ENCODE measurements around the gene CPNE2.
"Not testable (repeated sequence)": the region's sequence is repeated elsewhere in the genome, so short reads cannot be mapped to it uniquely, and the experiment has no call there.

The CPNE2 gene

DNA sequence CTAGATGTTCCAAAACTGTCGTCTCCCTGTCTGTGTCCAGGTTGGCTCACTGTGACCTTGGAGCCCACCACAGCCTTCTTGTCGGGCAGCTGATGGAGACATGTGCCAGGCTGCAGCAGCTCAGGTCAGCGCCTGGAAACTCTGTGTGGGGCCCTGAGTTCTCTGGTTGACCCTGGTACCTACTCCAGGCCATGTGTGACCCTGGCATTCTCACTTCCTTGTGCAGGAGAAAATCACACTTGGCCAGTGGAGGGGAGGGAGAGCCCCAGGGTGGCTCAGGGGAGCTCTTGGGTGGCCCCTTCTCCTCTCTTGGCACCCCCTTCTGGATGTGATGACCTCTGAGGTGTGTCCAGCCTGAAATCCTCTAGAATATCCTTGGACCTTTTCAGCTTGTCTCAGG, 25.0 kb upstream of the CPNE2 start:
- no peak for DNase-seq
- intact Hi-C loops (cut with DNase I), result no loop called here

DNA sequence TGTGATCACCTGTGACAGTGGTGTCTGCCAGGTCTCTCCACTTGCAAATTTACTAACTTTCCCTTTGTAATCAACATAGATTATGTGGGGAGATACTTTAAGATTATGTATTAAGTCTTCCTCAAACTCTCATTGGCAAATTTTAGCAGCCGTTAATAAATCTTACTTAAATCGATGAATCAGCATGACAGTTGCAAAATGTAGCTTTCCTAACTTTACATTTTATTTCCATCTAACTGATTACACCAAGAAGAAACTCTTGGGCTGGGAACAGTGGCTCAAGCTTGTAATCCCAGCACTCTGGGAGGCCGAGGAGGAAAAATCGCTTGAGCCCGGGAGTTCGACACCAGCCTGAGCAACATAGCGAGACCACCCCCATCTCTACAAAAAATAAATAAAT, 23.3 kb upstream of the CPNE2 start:
- DNase-seq, result no peak
- intact Hi-C loops (cut with DNase I), result no loop called here

DNA sequence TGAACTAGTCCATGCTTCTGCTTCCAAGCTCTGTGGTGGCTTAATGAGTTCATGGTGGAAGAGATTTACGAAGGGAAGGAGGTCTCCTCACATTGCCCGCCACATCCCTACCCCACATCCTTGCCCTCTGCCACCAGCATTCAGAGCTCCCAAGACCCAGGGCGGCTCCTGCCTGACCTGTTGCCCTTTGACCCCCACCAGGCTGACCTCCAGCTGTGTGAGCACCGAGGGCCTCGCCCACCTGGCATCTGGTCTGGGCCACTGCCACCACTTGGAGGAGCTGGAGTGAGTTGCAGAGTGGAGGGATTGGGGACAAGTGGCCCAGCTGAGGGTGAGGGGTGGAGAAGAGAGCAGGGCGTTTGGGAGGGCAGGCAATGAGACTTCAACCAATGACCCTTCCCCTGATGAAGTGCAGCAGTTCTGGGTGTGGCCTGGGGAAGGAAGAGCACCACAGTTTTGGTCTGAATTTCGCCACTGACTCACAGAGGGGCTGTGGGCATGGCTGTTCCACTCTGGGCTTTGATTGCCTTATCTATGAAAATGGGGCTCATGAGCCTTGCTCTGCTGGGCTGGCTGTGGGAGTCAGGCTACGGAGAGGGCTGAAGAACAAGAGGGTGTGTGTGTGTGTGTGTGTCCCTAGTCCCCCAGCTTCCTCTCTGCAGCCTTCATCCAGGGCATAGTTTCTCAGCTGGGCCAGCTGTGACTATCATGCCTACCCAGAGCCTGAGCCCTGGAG, 22.6 kb upstream of the CPNE2 start:
- intact Hi-C loops (cut with DNase I), result no loop called here
- no peak for DNase-seq

DNA sequence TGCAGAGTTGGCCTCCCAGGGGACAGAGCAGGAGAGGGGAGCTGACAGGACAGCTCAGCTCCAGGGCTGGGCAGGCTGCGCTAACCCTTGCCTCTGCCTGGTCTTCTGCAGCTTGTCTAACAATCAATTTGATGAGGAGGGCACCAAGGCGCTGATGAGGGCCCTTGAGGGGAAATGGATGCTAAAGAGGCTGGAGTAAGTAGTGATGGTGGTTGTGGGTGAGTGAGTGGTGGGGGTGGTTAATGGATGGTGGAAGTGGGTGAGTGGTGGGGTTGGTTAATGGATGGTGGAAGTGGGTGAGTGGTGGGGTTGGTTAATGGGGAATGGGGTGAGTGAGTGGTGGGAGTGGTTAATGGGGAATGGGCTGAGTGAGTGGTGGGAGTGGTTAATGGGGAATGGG, 22.0 kb upstream of the CPNE2 start:
- intact Hi-C loops (cut with DNase I), result no loop called here
- DNase-seq, result no peak

DNA sequence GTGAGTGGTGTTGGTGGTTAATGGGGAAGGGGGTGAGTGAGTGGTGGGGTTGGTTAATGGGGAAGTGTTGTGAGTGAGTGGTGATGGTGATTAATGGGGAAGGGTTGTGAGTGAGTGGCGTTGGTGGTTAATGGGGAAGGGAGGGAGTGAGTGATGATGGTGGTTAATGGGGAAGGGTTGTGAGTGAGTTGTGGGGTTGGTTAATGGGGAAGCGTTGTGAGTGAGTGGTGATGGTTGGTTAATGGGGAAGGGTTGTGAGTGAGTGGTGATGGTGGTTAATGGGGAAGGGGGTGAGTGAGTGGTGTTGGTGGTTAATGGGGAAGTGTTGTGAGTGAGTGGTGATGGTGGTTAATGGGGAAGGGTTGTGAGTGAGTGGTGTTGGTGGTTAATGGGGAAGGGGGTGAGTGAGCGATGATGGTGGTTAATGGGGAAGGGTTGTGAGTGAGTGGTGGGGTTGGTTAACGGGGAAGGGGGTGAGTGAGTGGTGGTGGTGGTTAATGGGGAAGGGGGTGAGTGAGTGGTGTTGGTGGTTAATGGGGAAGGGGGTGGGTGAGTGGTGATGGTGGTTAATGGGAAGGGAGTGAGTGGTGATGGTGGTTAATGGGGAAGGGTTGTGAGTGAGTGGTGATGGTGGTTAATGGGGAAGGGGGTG, 21.2 kb upstream of the CPNE2 start:
- intact Hi-C loops (cut with DNase I); DNase-seq: not testable (repeated sequence)

DNA sequence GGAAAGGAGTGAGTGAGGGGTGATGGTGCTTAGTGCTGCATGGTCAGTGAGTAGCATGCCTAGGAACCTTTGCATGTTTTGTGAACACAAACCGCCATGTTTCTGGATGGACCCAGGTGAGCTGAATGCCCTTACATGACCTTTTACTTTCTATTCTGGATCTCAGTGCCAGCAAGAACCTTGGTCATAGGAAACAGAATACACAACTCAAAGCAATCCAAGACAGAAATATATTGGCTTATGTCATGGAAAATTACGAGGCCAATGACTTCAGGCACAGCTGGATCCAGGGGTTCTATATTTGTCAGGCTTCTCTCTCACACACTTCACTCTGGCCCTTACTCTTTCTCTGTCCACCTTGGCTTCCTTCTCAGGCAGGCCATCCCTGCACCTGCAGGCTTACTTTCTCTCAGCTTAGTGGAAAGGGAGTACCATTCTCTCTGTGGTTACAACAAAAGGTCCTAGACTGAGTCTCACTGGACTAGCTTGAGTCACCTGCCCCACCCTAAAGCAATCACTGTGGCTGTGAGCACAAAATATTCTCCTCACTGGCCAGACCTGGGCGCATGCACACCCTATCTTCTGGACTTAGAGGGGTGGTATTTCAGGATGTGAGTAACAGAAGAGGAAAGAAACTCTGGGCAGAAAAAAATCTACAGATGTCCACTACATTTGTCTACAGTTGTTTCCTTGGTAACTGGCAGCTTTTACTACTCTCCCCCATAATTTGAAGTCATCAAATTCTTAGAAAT, 20.4 kb upstream of the CPNE2 start:
- DNase-seq, result no peak
- intact Hi-C loops (cut with DNase I), result no loop called here

DNA sequence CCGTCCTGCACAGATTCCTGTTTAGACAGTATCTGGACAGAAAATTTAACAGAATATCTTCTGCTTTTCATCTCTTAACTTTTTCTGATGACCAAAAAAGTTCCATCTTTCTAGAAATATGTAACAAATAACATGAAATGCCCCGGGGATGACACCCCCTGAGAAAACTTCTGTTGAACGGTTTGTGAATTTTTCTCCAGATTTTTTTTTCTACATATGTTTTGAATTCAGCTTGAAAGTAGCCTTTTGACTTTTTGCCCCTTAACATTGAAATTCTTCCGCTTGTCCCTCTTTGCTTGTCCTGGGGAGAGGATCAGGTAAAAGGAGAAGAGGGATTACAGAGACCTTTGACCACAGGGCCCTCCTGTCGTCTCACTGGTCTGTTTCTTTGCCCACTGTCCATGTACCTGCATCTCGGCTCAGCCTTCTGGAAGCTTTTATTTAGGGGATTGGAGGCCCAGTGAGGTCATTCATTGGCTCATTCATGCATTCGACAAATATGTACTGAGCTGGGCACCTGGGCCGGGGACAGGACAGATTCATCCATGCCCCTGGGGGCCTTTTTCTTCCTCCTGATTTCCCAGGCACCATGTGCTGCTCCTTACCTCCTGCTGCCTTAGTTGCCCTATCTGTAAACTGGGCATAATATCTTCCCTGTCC, 19.6 kb upstream of the CPNE2 start:
- intact Hi-C loops (cut with DNase I), result no loop called here
- DNase-seq, result no peak

DNA sequence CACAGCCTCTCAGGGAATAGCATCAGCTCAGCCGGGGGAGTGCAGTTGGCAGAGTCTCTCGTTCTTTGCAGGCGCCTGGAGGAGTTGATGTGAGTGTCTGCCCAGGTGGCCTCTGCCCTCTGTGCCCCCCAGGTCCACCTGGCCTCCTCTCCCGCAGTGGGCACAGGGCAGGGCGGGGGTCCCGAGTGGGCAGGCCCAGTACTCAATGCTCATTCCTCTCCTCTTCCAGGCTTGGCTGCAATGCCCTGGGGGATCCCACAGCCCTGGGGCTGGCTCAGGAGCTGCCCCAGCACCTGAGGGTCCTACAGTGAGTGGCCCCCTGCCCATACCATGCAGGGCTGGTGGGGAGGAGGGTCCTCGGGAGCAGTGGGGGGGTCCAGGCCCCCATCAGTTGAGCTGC, 14.7 kb upstream of the CPNE2 start:
- DNase-seq, result no peak
- intact Hi-C loops (cut with DNase I), result no loop called here

DNA sequence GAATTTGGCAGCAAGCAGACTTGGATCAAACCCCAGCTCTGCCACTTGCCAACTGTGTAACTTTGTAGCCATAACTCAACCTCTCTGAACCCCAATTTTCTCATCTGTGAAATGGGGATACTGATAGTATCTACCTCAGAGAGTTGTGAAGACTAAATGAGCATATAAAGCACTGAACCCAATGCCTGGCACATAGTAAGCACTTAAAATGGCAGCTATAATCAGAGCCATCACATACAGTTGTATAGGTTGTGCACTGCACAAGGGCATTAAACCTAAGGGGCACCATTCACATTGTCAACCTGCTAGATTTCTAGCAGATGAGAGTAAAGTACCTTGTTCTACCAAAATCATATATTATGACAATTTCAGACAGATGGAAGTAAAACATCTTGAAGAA, 10.6 kb upstream of the CPNE2 start:
- no peak for DNase-seq
- intact Hi-C loops (cut with DNase I), result no loop called here

DNA sequence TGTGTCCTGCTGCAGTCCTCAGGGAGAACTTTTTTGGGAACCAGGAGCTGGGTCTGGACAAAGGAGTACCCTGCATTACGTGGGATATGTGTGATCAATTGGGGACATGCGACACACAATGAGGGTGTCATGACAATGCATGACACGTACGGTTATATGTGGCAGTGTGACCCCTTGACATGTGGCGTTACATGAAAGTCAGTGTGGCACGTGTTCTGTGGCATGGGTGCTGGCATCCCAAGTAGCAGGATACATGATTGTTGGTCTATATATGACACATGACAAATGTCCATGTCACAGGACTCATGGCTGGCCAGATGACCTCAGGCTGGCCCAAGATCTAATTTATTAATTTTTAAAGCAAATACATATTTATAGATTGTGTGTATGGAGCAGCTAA, 9.7 kb upstream of the CPNE2 start:
- intact Hi-C loops (cut with DNase I), result no loop called here
- no peak for DNase-seq

DNA sequence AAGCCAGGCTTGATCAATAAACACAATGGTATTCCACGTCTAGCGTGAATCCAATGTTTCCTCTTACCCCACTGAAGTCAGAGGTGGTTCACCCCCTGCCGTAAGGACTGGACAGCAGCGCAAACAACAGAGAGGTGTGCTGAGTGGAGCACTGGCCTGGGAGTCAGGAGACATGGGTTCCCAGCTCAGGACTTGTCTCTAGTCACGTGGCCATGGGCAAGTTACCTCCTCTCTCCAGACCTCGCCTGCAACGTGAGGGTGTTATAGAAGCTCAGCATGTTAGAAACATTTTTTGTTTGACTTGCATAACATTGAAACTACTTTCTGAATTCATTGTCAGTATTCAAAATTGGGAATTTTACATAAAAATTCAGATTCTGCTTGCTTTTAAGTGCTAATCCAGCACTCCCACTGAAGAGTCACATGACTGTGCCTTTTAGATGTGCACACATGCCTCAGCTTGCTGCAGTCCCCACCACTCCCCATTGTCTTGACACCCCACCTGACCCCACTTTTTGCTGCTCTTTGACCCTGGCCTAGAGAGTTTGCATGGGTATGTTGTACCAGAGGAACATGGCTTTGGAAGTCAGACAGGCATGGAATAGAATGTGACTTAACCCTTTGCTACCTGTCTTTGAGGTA, 8.8 kb upstream of the CPNE2 start:
- DNase-seq, result no peak
- intact Hi-C loops (cut with DNase I), result loop anchor here (1.0 kb wide), 1 partner anchor 85 kb away; no protein-coding TSS in a partner anchor

DNA sequence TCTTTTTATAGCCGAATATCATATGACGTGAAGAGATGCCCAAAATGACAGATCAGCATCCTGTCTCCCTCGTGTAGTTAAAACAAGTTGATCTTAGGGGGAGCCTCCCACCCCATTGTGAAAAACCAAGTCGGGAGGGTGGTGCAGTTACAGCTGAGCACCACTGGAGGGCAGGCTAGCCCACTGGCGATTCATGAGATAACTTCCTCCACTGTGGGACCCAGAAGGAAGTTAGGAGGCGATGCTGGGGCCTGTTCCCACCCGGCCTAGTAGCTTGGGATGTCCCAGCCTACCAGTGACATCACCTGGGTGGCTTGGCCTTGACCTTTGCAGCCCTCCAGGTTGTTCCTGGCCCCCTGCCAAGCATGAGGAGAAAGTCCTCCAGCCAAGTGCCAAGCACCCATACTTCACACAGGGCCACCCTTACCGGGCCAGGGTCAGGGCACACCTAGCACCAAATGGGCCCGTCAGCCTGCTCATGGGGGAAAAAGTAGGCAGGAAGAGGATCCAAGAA, 8.1 kb upstream of the CPNE2 start:
- intact Hi-C loops (cut with DNase I), result loop anchor here (1.0 kb wide), 1 partner anchor 84 kb away; no protein-coding TSS in a partner anchor
- DNase-seq, result peak; percentile 52 to 96 (median 75)

DNA sequence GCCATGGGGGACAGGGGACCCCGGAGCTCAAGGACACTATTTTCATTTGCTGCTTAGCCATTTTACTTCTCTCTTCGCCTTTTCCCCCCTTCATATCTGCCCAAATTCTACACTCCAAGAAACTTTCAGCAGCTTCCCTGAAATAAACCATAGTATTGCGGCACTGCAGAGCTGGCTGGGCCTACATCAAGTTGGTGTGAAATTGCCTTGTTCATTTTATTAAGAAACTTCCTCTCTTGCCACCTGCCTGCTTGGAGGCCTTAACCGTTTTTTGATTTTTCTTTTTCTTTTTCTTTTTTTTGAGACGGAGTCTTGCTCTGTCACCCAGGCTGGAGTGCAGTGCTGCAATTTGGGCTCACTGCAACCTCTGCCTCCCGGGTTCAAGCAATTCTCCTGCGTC, 7.4 kb upstream of the CPNE2 start:
- intact Hi-C loops (cut with DNase I), result loop anchor here (1.0 kb wide), 1 partner anchor 83 kb away; no protein-coding TSS in a partner anchor

DNA sequence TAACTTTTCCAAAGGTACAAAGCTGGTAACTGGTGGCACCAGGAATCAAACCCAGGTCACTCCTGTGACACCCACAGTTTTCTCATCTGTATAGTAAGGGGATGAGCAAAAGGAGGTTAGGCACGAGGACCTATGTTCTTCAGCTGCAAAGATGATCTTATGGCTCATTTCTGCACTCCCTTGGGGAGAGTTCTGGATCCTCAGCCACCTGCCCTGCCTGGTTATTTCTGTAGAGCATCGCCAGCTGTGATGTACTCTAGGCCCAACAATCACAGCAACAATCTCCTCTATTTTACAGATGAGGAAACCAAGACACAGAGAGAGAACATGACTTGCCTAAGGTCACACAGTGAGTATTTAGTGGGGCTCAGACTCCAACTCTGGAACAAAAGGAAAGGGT, 5.4 kb upstream of the CPNE2 start:
- DNase-seq, result no peak
- intact Hi-C loops (cut with DNase I), result no loop called here

More for the DNA sequence above, 7.4 kb upstream of the CPNE2 start:
- no peak for DNase-seq

DNA sequence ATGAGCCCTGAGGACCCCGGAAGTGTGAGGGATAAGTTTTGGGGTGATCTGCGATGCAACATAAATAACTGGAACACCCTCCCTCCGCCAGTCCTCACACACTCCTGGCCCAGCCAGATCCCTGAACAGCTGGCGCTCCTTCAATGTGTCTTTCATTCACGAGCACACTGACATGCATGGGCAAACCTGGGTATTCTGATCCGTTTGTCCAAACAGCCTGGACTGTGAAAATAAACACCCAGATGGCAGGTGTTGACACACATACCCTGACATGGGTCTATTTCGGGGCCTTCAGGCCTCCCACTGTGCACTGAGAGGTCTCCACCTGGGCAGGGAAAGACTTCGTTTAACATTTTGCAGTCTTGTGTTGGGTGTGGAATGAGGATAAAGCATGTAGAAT, 3.0 kb upstream of the CPNE2 start:
- intact Hi-C loops (cut with DNase I), result no loop called here
- no peak for DNase-seq

DNA sequence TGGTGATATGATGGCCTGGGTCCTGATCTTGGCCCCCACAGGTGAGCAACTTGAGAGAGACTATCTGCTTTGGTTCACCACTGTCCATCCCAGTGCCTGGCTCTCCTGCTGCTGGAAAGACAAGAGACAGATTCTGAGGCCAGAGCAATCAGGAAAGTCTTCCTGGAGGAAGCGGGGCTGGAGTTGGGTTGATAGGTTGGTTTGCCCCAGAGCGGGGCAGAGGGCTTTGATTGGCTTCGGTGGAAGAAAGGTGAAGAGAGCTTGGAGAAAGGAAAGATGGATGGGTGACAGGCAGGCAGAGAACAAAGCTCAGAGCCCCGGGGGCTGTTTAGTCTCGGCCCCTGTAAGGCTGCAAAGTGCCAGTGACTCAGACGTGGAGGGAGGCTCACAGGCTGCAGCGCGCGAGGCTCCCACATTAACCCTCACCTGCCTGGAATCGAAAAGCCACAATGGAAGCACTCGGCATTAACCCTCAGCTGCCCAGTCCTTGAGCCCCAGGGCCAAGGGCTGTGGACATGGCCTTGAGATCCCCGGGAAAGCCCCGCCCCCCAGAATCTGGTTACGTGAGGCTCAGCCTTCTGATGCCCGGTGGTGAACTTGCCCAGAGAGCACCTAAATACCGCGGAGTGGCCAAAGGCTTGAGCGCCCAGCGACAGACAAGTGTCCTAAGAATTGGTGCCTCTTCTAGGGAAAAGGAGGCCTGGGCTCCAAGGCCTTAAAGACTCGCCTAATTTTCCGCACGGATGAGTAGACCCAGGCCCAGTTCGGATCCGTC, 996 bp upstream of the CPNE2 start:
- peak in 2 of 10 donors; percentile 35 to 89 for DNase-seq
- intact Hi-C loops (cut with DNase I), result loop anchor here (5.0 kb wide), 2 partner anchors 96 to 326 kb away; partner anchors contain the start of genes PSME3IP1 and RSPRY1

DNA sequence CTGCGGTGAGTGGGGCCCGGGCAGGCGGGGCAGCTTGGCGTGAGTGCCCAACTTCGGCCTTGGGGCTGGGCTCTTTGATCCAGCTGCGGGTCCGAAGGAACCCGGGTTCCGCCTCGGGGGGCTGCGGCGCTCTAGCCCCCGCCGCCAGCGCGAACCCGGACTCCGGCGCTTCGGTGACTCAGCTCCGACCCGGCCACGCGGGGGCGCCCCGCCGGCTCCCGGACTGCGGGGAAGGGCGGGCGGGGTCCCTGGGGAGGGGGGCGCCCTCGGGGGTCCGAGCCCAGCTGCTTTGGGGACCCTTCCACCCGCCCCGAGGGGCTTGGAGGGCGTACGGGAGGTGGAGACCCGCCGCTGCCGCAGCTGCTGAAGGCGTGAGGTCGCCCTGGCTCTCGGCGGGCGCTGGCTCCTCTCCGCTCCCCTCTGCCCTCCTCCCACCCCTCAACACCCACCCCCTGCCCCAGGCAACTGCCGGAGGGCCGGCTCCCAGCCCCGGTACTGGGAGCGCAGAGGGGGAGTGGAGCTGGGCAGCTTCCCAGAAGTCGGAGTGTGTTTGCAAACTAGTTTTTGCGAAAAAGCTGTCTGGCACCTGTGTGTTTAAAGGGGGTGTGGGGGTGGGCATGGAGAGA, 516 bp downstream of the CPNE2 start:
- intact Hi-C loops (cut with DNase I), result loop anchor here (2.0 to 5.0 kb wide), 3 partner anchors 22 to 324 kb away; partner anchors contain the start of genes PSME3IP1 and RSPRY1

DNA sequence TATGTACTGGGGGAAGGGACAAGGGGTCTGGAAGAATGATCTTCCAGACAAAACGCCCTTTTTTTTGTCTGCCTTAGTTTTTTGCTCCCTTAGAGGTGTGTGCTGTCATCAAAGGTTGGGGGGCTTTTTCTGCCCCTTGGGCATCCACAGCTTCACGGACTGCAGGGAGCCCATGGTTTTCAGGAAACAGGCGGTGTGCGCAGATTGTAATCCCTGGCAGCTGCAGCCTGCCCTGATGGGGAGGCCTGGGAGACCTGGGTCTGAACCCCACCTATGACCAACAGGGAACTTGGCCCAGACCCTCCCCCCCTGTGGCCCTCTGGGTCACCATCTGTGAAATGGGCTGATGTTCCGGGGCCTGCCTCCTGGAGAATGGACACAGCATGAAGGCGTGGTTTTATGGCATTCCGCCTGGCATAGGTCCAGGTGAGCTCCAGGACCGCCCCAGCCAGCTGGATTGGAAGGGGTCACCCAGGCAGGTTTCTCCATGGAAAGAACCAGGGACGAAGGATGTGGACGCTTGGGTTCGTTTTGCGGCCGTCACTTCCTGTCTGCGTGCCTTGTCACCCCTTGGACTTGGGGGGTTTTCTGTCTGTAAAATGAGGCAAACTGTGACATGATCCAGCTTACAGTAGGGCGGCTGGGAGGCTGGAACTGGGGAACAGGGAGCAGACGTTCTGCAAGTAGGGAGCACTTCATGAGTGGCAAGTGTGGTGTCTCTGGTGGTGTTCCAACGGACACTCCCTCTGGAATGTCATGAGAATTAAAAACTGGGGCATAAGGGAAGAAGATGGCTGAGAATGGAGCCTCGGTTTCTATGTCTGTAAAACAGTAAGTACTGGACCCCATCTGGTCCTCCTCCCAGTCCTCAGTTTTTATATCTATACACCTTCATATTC, 1.5 kb downstream of the CPNE2 start:
- intact Hi-C loops (cut with DNase I), result loop anchor here (2.0 to 5.0 kb wide), 3 partner anchors 21 to 323 kb away; partner anchors contain the start of genes PSME3IP1 and RSPRY1
- DNase-seq, result no peak

More for the DNA sequence above, 516 bp downstream of the CPNE2 start:
- peak in 5 of 10 donors; percentile 28 to 93 (median 73) for DNase-seq

Data from posterior cingulate gyrus (tissue), 11 donors.